GM12872 (cell line): ENCODE measurements around the gene MCF2L.

Experiments used
- CTCF ChIP-seq: IDR thresholded peaks from 3 replicates; pipeline ENCODE4 v1.5.1; 2011; ENCODE audit warnings: low read depth, mild to moderate bottlenecking, low read length, moderate library complexity; ENCODE audit not compliant: insufficient read depth

MCF2L gene

GRCh38 chr13:112962396-112962795 lies 6.6 kb upstream of the MCF2L start:
- TF ChIP-seq CTCF, result no peak

- no peak for TF ChIP-seq CTCF
Observed at GRCh38 chr13:112962911-112963625, 5.9 kb upstream of the MCF2L start.

- TF ChIP-seq CTCF, result no peak
Observed at GRCh38 chr13:112963641-112964040, 5.4 kb upstream of the MCF2L start.

GRCh38 chr13:112964971-112965492 lies 4.0 kb upstream of the MCF2L start:
- TF ChIP-seq CTCF, result no peak

GRCh38 chr13:112965573-112966115 lies 3.4 kb upstream of the MCF2L start:
- no peak for TF ChIP-seq CTCF

- no peak for TF ChIP-seq CTCF
Observed at GRCh38 chr13:112966776-112967175, 2.2 kb upstream of the MCF2L start.

GRCh38 chr13:112967686-112968379 lies 1.2 kb upstream of the MCF2L start:
- TF ChIP-seq CTCF, result no peak
